Glomerular visceral epithelial cell (primary cell): ENCODE measurements around the gene ERICH6B.

Experiments used
- DNase-seq: peaks from one replicate; pipeline ENCODE4 v3.0.0-alpha.2; 2016; ENCODE audit errors: extremely low spot score

The ERICH6B gene

GRCh38 chr13:45542391-45542790 lies 73.1 kb downstream of the ERICH6B start:
- no peak for DNase-seq

- no peak for DNase-seq
Observed at GRCh38 chr13:45541806-45542205, 73.7 kb downstream of the ERICH6B start.

- no peak for DNase-seq
Observed at GRCh38 chr13:45540864-45541263, 74.7 kb downstream of the ERICH6B start.

DNA sequence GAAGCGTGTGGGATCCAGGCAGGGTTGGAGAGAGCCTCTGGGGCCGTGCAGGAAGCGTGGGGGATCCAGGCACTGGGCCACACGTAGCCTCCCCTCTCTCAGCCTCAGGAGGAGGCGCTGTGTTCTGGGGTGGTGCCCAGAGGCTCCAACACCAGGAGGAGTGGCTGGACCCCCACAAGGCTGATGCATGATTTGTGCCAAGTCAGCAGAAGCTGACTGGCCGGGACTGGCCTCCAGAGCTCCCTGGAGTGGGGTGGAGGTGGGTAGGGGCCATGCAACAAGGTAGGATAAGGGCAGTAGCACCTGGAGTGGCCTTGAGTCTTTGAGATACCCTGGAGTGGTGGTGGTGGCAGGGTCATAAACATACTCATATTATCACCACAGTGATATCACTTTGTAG lies 75.3 kb downstream of the ERICH6B start:
- no peak for DNase-seq

GRCh38 chr13:45538382-45538781 lies 77.2 kb downstream of the ERICH6B start:
- DNase-seq = no peak

DNA sequence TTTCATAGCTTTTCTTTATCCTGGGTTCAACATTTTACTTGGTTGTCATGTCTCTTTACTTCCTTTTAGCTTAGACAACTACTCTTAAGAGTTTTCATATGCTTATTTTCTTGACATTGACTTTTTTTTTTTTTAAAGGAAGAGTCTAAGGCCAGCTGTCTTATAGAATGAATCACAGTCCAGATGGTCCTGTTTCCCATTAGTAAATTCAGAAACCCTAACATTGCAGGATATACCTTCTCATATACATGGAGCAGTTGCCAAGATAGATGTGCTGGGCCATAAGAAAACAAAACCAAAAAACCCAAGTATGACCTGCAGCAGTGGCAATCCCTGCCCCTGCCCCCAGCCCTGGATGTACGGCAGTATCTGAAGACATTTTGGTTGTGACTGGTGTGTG lies 78.0 kb downstream of the ERICH6B start:
- DNase-seq = no peak

DNA sequence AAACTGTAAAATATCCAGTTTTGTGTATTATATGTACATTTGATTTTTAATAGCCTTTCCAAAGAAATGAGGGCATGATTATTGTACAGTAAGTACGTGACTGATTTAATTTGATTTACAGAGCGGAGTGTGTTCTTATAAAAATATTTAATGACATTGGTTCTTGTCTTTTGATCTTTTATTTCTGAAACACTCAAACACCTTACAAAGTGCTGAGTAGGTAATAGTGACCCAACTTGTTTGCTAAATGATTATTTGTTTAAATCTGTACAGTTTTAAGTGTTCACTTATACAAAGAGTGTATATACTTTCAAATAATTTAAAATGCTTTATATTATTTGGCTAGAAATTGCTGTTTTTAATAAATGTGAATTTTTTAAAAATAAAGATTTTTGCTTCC lies 79.3 kb downstream of the ERICH6B start:
- DNase-seq = no peak

GRCh38 chr13:45534604-45535003 lies 80.9 kb downstream of the ERICH6B start:
- no peak for DNase-seq

- DNase-seq = no peak
Observed at GRCh38 chr13:45529758-45530157, 85.8 kb downstream of the ERICH6B start.

DNA sequence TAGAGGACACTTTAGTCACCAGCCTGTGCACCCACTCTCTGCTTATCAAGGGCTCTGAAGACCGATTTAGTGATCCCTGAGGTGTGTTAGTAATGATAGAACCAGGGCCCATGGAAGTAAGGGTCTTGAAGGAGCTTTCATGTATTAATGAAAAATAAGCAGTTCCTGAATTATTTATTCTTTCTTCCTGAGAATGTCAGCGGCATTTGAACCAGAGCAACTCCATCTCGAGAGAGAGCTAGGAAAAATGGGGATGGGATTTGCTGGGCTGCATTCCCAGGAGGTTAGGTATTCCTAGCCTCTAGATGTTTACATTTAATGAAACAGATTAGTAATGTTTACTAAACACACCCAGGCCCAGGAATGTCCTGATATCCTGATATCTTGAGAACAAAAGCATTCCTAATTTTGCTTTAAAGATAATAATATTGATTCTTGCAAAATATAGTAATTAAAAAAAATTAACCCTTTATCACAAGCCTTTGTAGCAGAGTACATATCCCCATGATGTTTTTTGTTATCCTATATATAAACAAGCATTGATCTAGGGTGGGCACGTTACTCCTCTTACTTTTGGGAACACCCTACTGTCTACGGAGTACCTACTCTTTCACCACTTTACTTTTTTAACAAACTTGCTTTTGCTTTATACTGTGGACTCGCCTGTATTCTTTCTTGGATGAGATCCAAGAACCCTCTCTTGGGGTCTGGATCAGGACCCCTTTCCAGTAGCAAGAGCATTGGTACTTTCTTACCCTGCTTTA lies 87.7 kb downstream of the ERICH6B start:
- no peak for DNase-seq

- no peak for DNase-seq
Observed at GRCh38 chr13:45522571-45522970, 93.0 kb downstream of the ERICH6B start.

DNA sequence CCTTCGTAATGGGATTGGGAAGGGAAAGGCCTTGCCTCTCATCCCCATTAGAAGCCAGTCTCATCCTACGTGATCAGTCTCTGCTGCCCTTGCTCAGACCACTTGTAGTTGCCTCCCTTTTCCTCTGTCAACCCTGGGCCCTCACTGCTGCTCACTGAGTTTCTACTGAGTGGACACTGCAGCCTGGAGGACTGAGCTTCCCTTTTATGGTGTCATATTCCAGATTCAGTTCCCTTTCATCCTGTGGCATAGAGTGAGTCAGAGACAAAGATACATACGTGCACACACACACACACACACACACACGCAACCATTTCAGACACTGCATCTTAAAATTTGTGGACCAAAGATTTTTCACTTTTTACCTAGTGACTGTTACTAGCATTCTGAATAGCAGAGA lies 94.2 kb downstream of the ERICH6B start:
- peak; percentile 20 for DNase-seq

DNA sequence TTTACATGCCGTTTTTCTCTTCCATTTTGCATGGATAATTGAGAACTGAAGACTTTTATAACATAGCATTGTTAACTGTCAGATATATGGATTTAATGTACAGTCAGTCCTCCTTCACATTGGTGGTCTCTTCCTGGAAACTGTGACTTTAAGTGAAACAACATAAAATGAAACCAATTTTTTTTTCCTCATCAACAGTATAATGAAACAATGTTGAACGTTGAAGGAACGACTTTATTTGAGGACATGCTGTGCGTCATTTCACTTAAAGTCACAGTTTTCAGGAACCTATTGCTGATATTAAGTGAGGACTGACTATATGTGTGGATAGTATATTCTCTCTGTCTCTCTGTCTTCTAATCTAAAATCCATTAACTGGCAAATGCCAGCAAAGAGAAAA lies 96.0 kb downstream of the ERICH6B start:
- DNase-seq = no peak

DNA sequence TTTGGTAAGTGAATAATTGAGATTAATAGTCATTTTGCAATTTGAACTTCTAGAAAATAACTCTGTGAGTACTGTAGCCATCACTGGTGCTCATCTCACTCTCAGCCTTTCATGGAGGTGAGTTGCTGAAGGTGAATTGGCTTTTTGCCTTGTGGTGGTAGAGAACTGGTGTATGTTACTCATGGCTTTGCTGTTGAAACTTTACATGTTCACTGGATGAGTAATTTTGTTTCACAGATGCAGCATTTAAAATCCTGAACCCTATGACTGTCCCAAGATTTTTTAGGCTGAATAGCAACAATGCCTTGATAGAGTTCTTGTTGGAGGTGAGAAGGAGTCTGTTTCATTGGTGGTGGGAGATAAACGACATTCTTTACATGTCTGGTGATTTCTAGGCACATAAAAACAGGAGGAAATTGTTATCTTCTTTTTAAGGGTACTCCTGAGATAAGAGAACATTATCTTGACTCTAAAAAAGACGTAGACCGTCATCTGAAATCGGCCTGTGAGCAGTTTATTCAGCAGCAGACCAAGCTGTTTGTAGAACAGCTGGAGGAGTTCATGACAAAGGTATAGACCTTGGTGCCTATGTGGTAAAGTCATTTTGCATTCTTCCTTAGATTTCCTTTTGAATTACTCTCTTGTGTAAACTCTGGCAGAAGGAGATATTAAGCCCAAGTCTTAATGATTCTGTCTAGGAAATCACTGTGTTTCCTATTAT lies 96.9 kb downstream of the ERICH6B start:
- no peak for DNase-seq

GRCh38 chr13:45516757-45517156 lies 98.8 kb downstream of the ERICH6B start:
- no peak for DNase-seq

DNA sequence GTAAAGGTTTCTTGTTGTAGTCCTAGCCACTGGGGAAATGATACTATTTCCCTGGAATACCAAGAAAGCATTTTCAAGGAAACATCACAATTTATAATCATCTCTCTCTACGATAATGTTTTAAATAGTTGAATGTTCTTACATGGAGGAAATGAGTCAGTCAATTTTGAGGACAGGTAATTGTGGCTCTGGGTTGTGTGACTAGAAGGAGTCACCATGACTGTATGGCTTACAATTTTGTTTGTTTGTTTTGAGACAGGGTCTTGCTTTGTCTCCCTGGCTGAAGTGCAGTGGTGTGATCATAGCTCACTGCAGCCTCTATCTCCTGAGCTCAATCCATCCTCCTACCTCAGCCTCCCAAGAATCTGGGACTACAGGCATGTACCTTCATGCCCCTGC lies 103.4 kb downstream of the ERICH6B start:
- DNase-seq = no peak

- DNase-seq = peak; percentile 75
Observed at GRCh38 chr13:45511310-45512097, 104.0 kb downstream of the ERICH6B start.

DNA sequence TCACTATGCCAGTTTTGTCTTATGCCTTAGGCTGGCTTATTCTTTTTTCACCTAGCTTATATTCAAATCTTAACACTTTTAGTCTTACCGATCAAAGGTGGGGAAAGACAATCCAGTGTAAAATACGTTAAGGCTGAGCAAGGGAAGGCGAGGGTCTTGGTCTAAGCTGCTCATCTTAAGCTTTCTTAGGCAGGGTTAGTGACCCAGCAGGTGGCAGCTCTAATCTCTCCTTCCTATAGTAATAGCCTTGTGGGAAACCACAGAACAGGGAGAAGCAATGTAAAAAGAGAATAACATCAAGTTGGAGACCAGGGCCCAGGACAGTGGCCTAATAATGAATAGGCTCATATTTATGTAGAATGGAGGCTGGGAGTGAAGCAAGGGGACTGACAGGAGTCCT lies 104.9 kb downstream of the ERICH6B start:
- no peak for DNase-seq

- DNase-seq = no peak
Observed at GRCh38 chr13:45508776-45509175, 106.8 kb downstream of the ERICH6B start.

DNA sequence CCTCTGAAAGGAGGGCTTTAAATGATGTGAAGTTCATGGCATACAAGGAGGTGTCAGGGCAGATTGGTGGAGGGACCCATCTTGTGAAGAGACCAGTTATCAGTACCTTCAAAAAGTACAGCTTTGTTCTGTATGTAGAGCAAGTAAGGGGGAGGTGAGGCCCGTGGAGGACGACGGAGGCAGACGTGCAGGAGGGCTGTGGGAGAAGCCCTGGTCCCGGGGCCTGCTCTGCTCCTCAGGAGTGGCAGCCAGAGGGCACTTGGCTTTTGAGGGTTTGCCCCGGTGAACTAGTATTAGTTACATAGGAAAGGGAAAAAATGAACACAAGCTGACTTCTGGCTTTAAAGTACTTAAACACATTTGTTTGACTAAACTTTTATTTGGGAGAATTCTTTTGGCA lies 108.7 kb downstream of the ERICH6B start:
- no peak for DNase-seq

GRCh38 chr13:45503658-45504057 lies 111.9 kb downstream of the ERICH6B start:
- no peak for DNase-seq

GRCh38 chr13:45501175-45501526 lies 114.4 kb downstream of the ERICH6B start:
- DNase-seq = no peak
